Measurements from ENCODE around the gene SLC10A1.

- TF ChIP-seq CTCF (IDR thresholded peaks at IDR 0.05) (no peak), EZH2 (IDR thresholded peaks at IDR 0.05; ENCODE audit: borderline replicate concordance, insufficient read depth, low read depth, low read length, poor library complexity, severe bottlenecking) (no peak)
These were observed 715 bp upstream of the SLC10A1 start for GRCh38 chr14:69797573-69798338.
